HCT116 (cell line): ENCODE measurements around the gene GRIA1. TPM values are rescaled to one million over a fixed set of nuclear protein-coding genes. Genes with fewer than 3 reads are reported as not detected.

Experiments
- ATAC-seq: fragments of 200-7000 bp; cut with Tn5 transposase; 2 replicates; pipeline ENCODE4 v1.9.1; 2020; ENCODE audit warnings: mild to moderate bottlenecking, moderate library complexity
- BruUV-seq: library from RNA; stranded (reverse); fragments of 400-500 nt; replicated peaks from 2 replicates; lab custom pipeline; 2021; lab: Mats Ljungman, UMichigan
- CTCF ChIA-PET: fragments of 300-600 bp; sonication (Branson Sonifier 250); formaldehyde crosslinking; loops from one replicate; lab custom pipeline; 2021; ENCODE audit warnings: antibody characterized with exemption; lab: Charles Lee
- POLR2A ChIA-PET: fragments of 300-600, 350-600 bp; sonication (Branson Sonifier 250); formaldehyde crosslinking; loops from one replicate; lab custom pipeline; 2021; ENCODE audit warnings: antibody characterized with exemption; lab: Charles Lee
- RAD21 ChIA-PET, 2 experiments: fragments of 300-600 bp; sonication (Branson Sonifier 250); formaldehyde crosslinking; loops; one replicate each; lab custom pipeline; 2023; ENCODE audit warnings: low total read pairs in 2 of 2; ENCODE audit not compliant: uncharacterized antibody in 2 of 2, unreplicated experiment in 2 of 2, low non-redundant PET in 1 of 2; lab: Charles Lee
- DNase-seq: peaks from one replicate; pipeline ENCODE4 v3.0.0-alpha.2; 2010; ENCODE audit warnings: low read depth, low spot score
- H2AFZ ChIP-seq: fragments of 200-600 bp; shearing (Covaris generic), sonication (generic); 2 replicates; pipeline ENCODE4 v1.6.1; 2017; ENCODE audit warnings: low read depth, mixed run types, mixed read lengths, antibody characterized with exemption, low read length; ENCODE audit not compliant: poor library complexity, severe bottlenecking
- H3K27ac ChIP-seq: 2 replicates; pipeline ENCODE4 v1.5.1; 2012; ENCODE audit warnings: low read depth, low read length
- H3K27me3 ChIP-seq: fragments of 200-600 bp; sonication (generic); 2 replicates; pipeline ENCODE4 v1.6.1; 2016; ENCODE audit warnings: mixed run types, low read length, mixed read lengths; ENCODE audit not compliant: insufficient read depth
- H3K36me3 ChIP-seq, 2 experiments: fragments of 200-500 bp in 1 of 2; fragments of 200-600 bp in 1 of 2; sonication (Bioruptor generic) in 1 of 2; sonication (generic) in 1 of 2; 2 replicates each; pipeline versions ENCODE4 v1.5.1 to v1.6.1; 2014 to 2016; ENCODE audit warnings: low read length in 2 of 2, inconsistent platforms in 1 of 2, mixed read lengths in 1 of 2, mixed run types in 1 of 2; ENCODE audit not compliant: insufficient read depth in 2 of 2, control insufficient read depth in 1 of 2
- H3K4me1 ChIP-seq, 2 experiments: fragments of 200-600 bp in 1 of 2; sonication (generic) in 1 of 2; 2 replicates each; pipeline versions ENCODE4 v1.5.1 to v1.6.1; 2012 to 2017; ENCODE audit warnings: low read length in 2 of 2, inconsistent platforms in 1 of 2, mild to moderate bottlenecking in 1 of 2, mixed read lengths in 1 of 2, mixed run types in 1 of 2, moderate library complexity in 1 of 2; ENCODE audit not compliant: insufficient read depth in 2 of 2, control insufficient read depth in 1 of 2
- H3K4me2 ChIP-seq: fragments of 200-600 bp; sonication (generic); 2 replicates; pipeline ENCODE4 v1.6.1; 2017; ENCODE audit warnings: mixed run types, low read length, mixed read lengths
- H3K4me3 ChIP-seq, 2 experiments: fragments of 200-600 bp in 1 of 2; sonication (generic) in 1 of 2; replicated peaks in 1 of 2; 2 replicates each; pipeline ENCODE4 v1.5.1; 2011 to 2016; ENCODE audit warnings: low read length in 2 of 2, control low read depth in 1 of 2, low read depth in 1 of 2, mild to moderate bottlenecking in 1 of 2, mixed read lengths in 1 of 2, mixed run types in 1 of 2
- H3K79me2 ChIP-seq: fragments of 200-600 bp; sonication (generic); 2 replicates; pipeline ENCODE4 v1.6.1; 2017; ENCODE audit warnings: mild to moderate bottlenecking, mixed run types, low read length, moderate library complexity, mixed read lengths; ENCODE audit not compliant: insufficient read depth
- H3K9ac ChIP-seq: fragments of 200-600 bp; sonication (generic); 2 replicates; pipeline ENCODE4 v1.6.1; 2016; ENCODE audit warnings: low read length, mixed read lengths
- H3K9me2 ChIP-seq: fragments of 200-600 bp; sonication (generic), shearing (Covaris generic); 2 replicates; pipeline ENCODE4 v1.6.1; 2017; ENCODE audit warnings: mixed run types, mild to moderate bottlenecking, moderate library complexity; ENCODE audit not compliant: insufficient read depth
- H3K9me3 ChIP-seq, 2 experiments: fragments of 200-500 bp in 1 of 2; fragments of 200-600 bp in 1 of 2; sonication (Bioruptor generic) in 1 of 2; sonication (generic) in 1 of 2; 2 replicates each; pipeline ENCODE4 v1.6.1; 2014 to 2017; ENCODE audit warnings: low read length in 2 of 2, mixed read lengths in 2 of 2, inconsistent platforms in 1 of 2, low read depth in 1 of 2, mild to moderate bottlenecking in 1 of 2, mixed run types in 1 of 2, moderate library complexity in 1 of 2; ENCODE audit not compliant: control insufficient read depth in 1 of 2, insufficient read depth in 1 of 2
- H4K20me1 ChIP-seq: fragments of 200-600 bp; sonication (generic), shearing (Covaris generic); 2 replicates; pipeline ENCODE4 v1.6.1; 2017; ENCODE audit warnings: mixed run types, mild to moderate bottlenecking, moderate library complexity; ENCODE audit not compliant: insufficient read depth
- CBX3 ChIP-seq: IDR thresholded peaks from 2 replicates; pipeline ENCODE4 v1.6.1; 2012; ENCODE audit warnings: low read depth
- EZH2phosphoT487 ChIP-seq: fragments of 200-600 bp; IDR thresholded peaks from 2 replicates; pipeline ENCODE4 v1.6.1; 2018; ENCODE audit warnings: antibody characterized with exemption, borderline replicate concordance
- SP1 ChIP-seq: IDR thresholded peaks from 2 replicates; pipeline ENCODE4 v1.6.1; 2012; ENCODE audit warnings: low read depth
- ZFX ChIP-seq: fragments of 450-650 bp; IDR thresholded peaks from 2 replicates; pipeline ENCODE4 v1.6.1; 2017
- intact Hi-C: fragments of 100-400 bp; cut with micrococcal nuclease; formaldehyde crosslinking; loops from 2 replicates; pipeline ENCODE4 v1.10.0; 2022
- total RNA-seq: library from RNA; stranded (reverse); gene quantifications from one replicate; pipeline ENCODE4 v1.2.1, GENCODE V29; 2021; ENCODE audit not compliant: unreplicated experiment

The GRIA1 gene
- total RNA-seq, 1 experiment from 2014 or later: not detected

DNA sequence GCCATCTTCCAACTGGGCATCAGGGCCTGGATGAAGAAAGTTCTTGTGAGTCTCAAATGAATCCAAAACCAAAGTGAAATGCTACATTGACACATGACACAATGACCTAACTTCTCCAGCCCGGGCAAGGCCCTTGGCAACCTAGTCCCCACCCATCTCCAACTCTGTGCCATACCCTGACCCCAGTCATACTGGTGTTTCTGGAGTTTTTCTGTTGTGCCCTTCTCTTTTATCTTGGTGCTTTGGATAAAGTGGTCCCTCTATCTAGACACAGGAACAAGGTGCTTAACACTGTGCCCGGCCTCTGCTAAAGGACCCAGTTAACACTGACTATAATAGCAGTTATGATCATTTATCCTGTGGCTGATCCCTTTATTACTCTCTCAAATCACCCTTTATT is 149.8 kb downstream of the GRIA1 start:
- RAD21 ChIA-PET: no interaction called here
- Histone ChIP-seq H3K36me3 (no peaks in the 10 kb centered on the region), H3K79me2 (no peaks in the 10 kb centered on the region), H3K9me3 (no peaks in the 10 kb centered on the region), H3K27me3 (peaks cover 10% of the 10 kb centered on the region), H3K9me2 (no peaks in the 10 kb centered on the region), H3K4me1 (no peaks in the 10 kb centered on the region), H2AFZ (no peak overlapping the region), H3K4me3 (no peak overlapping the region), H3K4me2 (no peak overlapping the region), H4K20me1 (no peaks in the 10 kb centered on the region), H3K9ac (no peak overlapping the region), H3K27ac (no peak overlapping the region)
- POLR2A ChIA-PET: no interaction called here
- BruUV-seq: no TSS peak
- CTCF ChIA-PET: no interaction called here
- DNase-seq (no peak), ATAC-seq (no peak)
- TF ChIP-seq ZFX: no peak
- intact Hi-C loops: no loop called here

DNA sequence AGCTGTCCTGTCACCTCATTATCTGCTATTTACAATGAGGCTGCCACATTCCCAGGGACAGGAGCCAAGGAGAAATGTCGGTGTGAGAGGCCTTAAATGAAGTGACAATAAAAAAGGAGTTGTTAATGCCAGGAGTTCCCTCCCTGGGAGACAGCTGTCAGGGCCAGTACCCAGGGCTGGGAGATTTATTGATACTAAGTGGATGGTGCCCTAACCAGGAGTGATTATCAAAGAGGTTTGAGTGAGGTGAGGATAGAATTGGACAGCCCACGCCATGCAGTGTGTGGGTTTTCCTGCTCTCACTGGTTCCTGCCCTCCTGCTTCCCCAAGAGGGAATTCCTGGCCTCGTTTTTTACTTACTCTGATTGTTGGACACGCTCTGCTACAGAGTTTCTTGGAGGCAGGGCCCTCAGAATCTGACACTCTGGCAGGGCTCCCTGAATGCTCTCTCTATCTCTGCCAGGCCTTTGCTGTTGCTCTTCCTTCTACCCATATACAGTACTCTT is 150.8 kb downstream of the GRIA1 start:
- no peak for ATAC-seq
- no peaks in the 10 kb centered on the region for H3K4me1 ChIP-seq
- H3K9ac ChIP-seq: no peak overlapping the region
- no peak for DNase-seq
- no TSS peak for BruUV-seq
- H3K4me2 ChIP-seq: no peak overlapping the region
- CTCF ChIA-PET: no interaction called here
- H3K36me3 ChIP-seq: no peaks in the 10 kb centered on the region
- H3K9me2 ChIP-seq: no peaks in the 10 kb centered on the region
- H3K9me3 ChIP-seq: no peaks in the 10 kb centered on the region
- TF ChIP-seq CBX3 (no peak), EZH2phosphoT487 (no peak), SP1 (no peak)
- H3K27ac ChIP-seq: no peak overlapping the region
- H4K20me1 ChIP-seq: no peaks in the 10 kb centered on the region
- peaks cover 10% of the 10 kb centered on the region for H3K27me3 ChIP-seq
- no peak overlapping the region for H3K4me3 ChIP-seq
- RAD21 ChIA-PET: no interaction called here
- H3K79me2 ChIP-seq: no peaks in the 10 kb centered on the region
- intact Hi-C loops: no loop called here
- no peak overlapping the region for H2AFZ ChIP-seq
- POLR2A ChIA-PET: no interaction called here
